Trophoblast cell (in vitro differentiated cells and primary cell): Measurements from ENCODE around the gene DLX3.

Source experiments
- DNase-seq, 2 donors: peaks; one replicate each; pipeline ENCODE4 v3.0.0-alpha.2; 2016
- H2AFZ ChIP-seq: 2 replicates; pipeline ENCODE4 v1.6.1; 2013; ENCODE audit warnings: low read length, moderate library complexity, mild to moderate bottlenecking; ENCODE audit not compliant: insufficient read depth, poor library complexity
- H2AK5ac ChIP-seq: 2 replicates; pipeline ENCODE4 v1.6.1; 2013; ENCODE audit warnings: mild to moderate bottlenecking, low read length
- H2BK120ac ChIP-seq: 2 replicates; pipeline ENCODE4 v1.6.1; 2013; ENCODE audit warnings: low read length, mild to moderate bottlenecking, moderate library complexity; ENCODE audit not compliant: insufficient read depth, poor library complexity
- H2BK12ac ChIP-seq: 2 replicates; pipeline ENCODE4 v1.6.1; 2013; ENCODE audit warnings: mild to moderate bottlenecking, low read length, moderate library complexity
- H2BK5ac ChIP-seq: 2 replicates; pipeline ENCODE4 v1.6.1; 2013; ENCODE audit warnings: low read length, low read depth, moderate library complexity, mild to moderate bottlenecking; ENCODE audit not compliant: poor library complexity
- H3K14ac ChIP-seq: 2 replicates; pipeline ENCODE4 v1.6.1; 2013; ENCODE audit warnings: mild to moderate bottlenecking, low read length
- H3K18ac ChIP-seq: 2 replicates; pipeline ENCODE4 v1.6.1; 2013; ENCODE audit warnings: mild to moderate bottlenecking, low read length
- H3K23ac ChIP-seq: 2 replicates; pipeline ENCODE4 v1.6.1; 2013; ENCODE audit warnings: low read length
- H3K27ac ChIP-seq: 2 replicates; pipeline ENCODE4 v1.5.1; 2013; ENCODE audit warnings: low read depth, mild to moderate bottlenecking, inconsistent platforms, low read length, moderate library complexity
- H3K27me3 ChIP-seq: 2 replicates; pipeline ENCODE4 v1.6.1; 2013; ENCODE audit warnings: inconsistent platforms, mild to moderate bottlenecking, low read length, moderate library complexity; ENCODE audit not compliant: insufficient read depth
- H3K36me3 ChIP-seq, 2 experiments: 1 replicate in 1 of 2; 2 replicates in 1 of 2; pipeline ENCODE4 v1.6.1; 2013; ENCODE audit warnings: low read length in 2 of 2, mild to moderate bottlenecking in 2 of 2, moderate library complexity in 1 of 2; ENCODE audit not compliant: insufficient read depth in 2 of 2, control insufficient read depth in 1 of 2
- H3K4ac ChIP-seq: 2 replicates; pipeline ENCODE4 v1.6.1; 2013; ENCODE audit warnings: low read depth, mild to moderate bottlenecking, low read length, moderate library complexity
- H3K4me1 ChIP-seq, 2 experiments: 1 replicate in 1 of 2; 2 replicates in 1 of 2; pipeline ENCODE4 v1.6.1; 2013; ENCODE audit warnings: low read length in 2 of 2, mild to moderate bottlenecking in 2 of 2, moderate library complexity in 1 of 2; ENCODE audit not compliant: insufficient read depth in 2 of 2, control insufficient read depth in 1 of 2
- H3K4me2 ChIP-seq: 2 replicates; pipeline ENCODE4 v1.6.1; 2013; ENCODE audit warnings: inconsistent platforms, mild to moderate bottlenecking, low read length, moderate library complexity
- H3K4me3 ChIP-seq: 2 replicates; pipeline ENCODE4 v1.5.1; 2013; ENCODE audit warnings: mild to moderate bottlenecking, low read depth, low read length, inconsistent platforms
- H3K79me1 ChIP-seq: one replicate; pipeline ENCODE4 v1.6.1; 2013; ENCODE audit warnings: low read length
- H3K79me2 ChIP-seq: 2 replicates; pipeline ENCODE4 v1.6.1; 2013; ENCODE audit warnings: low read length, mild to moderate bottlenecking; ENCODE audit not compliant: control insufficient read depth, insufficient read depth, poor library complexity
- H3K9ac ChIP-seq: 2 replicates; pipeline ENCODE4 v1.6.1; 2013; ENCODE audit warnings: mild to moderate bottlenecking, low read length
- H3K9me3 ChIP-seq: 2 replicates; pipeline ENCODE4 v1.6.1; 2013; ENCODE audit warnings: low read depth, mild to moderate bottlenecking, control low read depth, inconsistent platforms, low read length; ENCODE audit not compliant: insufficient read depth
- H4K12ac ChIP-seq: 2 replicates; pipeline ENCODE4 v1.6.1; 2013; ENCODE audit warnings: low read depth, mild to moderate bottlenecking, low read length, moderate library complexity
- H4K8ac ChIP-seq: 2 replicates; pipeline ENCODE4 v1.6.1; 2013; ENCODE audit warnings: low read depth, mild to moderate bottlenecking, low read length, moderate library complexity
- H4K91ac ChIP-seq: one replicate; pipeline ENCODE4 v1.6.1; 2013; ENCODE audit warnings: low read depth, mild to moderate bottlenecking, low read length, moderate library complexity
- WGBS: extraction: QIAGEN DNeasy Blood & Tissue Kit; methylation state at CpG from one replicate; pipeline ENCODE4 v1.1.7; 2013; ENCODE audit warnings: missing lambda C conversion rate; ENCODE audit not compliant: insufficient read length, insufficient coverage; ENCODE audit errors: extremely low coverage; 5-methylcytosine and 5-hydroxymethylcytosine counted together

DLX3 gene

DNA sequence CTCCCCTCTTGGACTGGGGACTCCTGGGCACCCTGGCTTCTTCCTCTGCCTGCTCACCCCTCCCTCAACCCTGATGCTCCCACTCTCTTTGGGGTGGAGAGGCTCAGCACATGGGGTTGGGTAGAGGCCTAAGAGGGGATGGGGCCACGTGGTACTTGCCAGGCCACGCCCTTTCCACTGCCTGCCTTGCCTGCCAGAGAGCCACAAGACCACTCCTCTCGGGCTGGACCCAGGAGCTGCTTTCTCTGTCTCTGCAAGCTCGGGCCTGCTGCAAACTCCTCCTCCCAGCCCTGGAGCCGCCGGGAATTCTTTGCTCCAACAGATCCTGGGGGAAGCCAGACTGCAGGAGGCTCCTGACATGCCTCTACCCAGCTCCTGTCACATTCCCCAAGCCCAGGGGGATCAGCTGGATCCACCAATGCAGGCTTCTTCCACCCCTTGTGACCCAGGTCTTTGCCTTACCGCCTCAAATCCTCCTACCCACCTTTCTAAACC, 14.3 kb downstream of the DLX3 start:
- no peak overlapping the region for H2BK5ac ChIP-seq
- WGBS: no CpG with 5 or more reads among the region's 7 CpGs
- H3K18ac ChIP-seq: no peak overlapping the region
- H2BK12ac ChIP-seq: no peak overlapping the region
- H4K12ac ChIP-seq: no peak overlapping the region
- H2AFZ ChIP-seq: no peak overlapping the region
- H3K79me1 ChIP-seq: peaks cover 2% of the 10 kb centered on the region
- no peaks in the 10 kb centered on the region for H3K79me2 ChIP-seq
- peaks cover 19 to 22% of the 10 kb centered on the region in 2 experiments for H3K4me1 ChIP-seq
- H3K4me2 ChIP-seq: no peak overlapping the region
- H3K36me3 ChIP-seq: no peaks in the 10 kb centered on the region
- H3K4me3 ChIP-seq: no peak overlapping the region
- H3K4ac ChIP-seq: no peak overlapping the region
- H2AK5ac ChIP-seq: no peak overlapping the region
- H3K9ac ChIP-seq: no peak overlapping the region
- no peak overlapping the region for H4K91ac ChIP-seq
- DNase-seq: no peak
- H3K27ac ChIP-seq: peak overlapping the region; percentile 20
- H2BK120ac ChIP-seq: no peak overlapping the region
- H3K27me3 ChIP-seq: no peaks in the 10 kb centered on the region
- no peak overlapping the region for H4K8ac ChIP-seq
- peaks cover 5% of the 10 kb centered on the region for H3K9me3 ChIP-seq
- H3K14ac ChIP-seq: no peak overlapping the region
- no peak overlapping the region for H3K23ac ChIP-seq

DNA sequence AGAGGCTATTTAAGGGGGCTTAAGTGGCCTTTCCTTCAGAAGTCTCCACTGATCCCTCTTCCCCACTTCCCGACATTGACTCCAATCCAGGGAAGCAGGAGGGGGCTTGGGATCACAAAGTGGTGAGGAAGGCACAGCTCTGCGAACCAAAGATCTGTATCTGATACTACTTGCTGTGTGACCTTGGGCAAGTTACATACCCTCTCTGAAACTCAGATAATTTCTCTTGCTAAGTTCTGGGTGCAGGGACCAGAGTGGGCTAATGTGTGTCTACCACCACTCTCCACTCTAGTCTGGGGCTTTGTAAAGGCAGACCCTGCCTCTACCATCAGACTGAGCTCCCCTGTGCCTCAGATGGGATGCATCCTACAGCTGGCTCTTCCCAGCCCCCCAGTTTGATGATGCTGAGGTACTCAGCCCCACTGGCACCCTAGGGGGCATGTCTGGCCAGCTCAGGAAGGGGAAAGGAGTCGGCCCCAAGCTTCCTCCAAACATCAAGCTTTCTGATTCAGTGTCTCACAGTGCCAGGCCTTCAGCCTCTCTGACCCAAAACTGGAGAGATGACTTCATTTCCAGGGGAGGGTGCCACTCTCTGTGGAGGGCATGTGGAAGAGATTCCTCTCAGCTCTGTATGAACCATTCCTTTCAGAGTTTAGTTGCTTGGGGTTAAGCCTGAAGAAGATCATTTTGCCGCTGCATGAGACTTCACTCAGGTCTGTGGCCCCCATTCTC, 15.1 kb downstream of the DLX3 start:
- Histone ChIP-seq H4K91ac (no peak overlapping the region), H3K18ac (no peak overlapping the region), H3K14ac (no peak overlapping the region), H2BK12ac (no peak overlapping the region), H4K12ac (no peak overlapping the region), H3K4me1 (peaks cover 28 to 30% of the 10 kb centered on the region in 2 experiments), H3K79me2 (no peaks in the 10 kb centered on the region), H3K27ac (no peak overlapping the region), H3K9ac (no peak overlapping the region), H3K4me3 (no peak overlapping the region), H3K23ac (no peak overlapping the region), H3K36me3 (no peaks in the 10 kb centered on the region), H3K9me3 (peaks cover 5% of the 10 kb centered on the region), H2AK5ac (no peak overlapping the region), H2BK5ac (no peak overlapping the region), H2AFZ (no peak overlapping the region), H2BK120ac (no peak overlapping the region), H3K4me2 (no peak overlapping the region), H3K27me3 (no peaks in the 10 kb centered on the region), H4K8ac (no peak overlapping the region), H3K4ac (no peak overlapping the region), H3K79me1 (peaks cover 3% of the 10 kb centered on the region)
- WGBS: no CpG with 5 or more reads among the region's 4 CpGs
- no peak for DNase-seq

DNA sequence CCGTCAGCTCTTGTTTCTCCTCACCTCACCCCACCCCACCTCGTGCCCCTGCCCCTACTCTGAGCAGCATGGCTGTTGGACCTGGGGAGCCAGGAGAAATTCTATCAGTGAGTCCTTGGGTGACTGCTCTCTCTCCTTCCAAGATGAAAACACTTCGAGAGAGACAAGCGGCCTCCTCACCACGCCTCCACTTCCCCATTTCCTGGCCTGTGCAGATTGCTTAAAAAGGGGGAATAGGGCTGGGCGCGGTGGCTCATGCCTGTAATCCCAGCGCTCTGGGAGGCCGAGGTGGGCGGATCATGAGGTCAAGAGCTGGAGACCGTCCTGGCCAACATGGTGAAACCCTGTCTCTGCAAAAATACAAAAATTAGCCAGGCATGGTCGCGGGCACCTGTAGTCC, 16.5 kb downstream of the DLX3 start:
- Histone ChIP-seq H2BK120ac (no peak overlapping the region), H3K23ac (no peak overlapping the region), H3K9me3 (peaks cover 3% of the 10 kb centered on the region), H3K4me1 (peaks cover 27 to 30% of the 10 kb centered on the region in 2 experiments), H2BK5ac (no peak overlapping the region), H3K4me3 (no peak overlapping the region), H2BK12ac (no peak overlapping the region), H4K91ac (no peak overlapping the region), H2AK5ac (no peak overlapping the region), H2AFZ (no peak overlapping the region), H3K36me3 (no peaks in the 10 kb centered on the region), H3K27me3 (peaks cover 4% of the 10 kb centered on the region), H4K12ac (no peak overlapping the region), H3K4ac (no peak overlapping the region), H3K27ac (no peak overlapping the region), H3K79me2 (no peaks in the 10 kb centered on the region), H3K14ac (no peak overlapping the region), H3K79me1 (peaks cover 3% of the 10 kb centered on the region), H4K8ac (no peak overlapping the region), H3K4me2 (no peak overlapping the region), H3K18ac (no peak overlapping the region), H3K9ac (no peak overlapping the region)
- no peak for DNase-seq
- WGBS: no CpG with 5 or more reads among the region's 13 CpGs

DNA sequence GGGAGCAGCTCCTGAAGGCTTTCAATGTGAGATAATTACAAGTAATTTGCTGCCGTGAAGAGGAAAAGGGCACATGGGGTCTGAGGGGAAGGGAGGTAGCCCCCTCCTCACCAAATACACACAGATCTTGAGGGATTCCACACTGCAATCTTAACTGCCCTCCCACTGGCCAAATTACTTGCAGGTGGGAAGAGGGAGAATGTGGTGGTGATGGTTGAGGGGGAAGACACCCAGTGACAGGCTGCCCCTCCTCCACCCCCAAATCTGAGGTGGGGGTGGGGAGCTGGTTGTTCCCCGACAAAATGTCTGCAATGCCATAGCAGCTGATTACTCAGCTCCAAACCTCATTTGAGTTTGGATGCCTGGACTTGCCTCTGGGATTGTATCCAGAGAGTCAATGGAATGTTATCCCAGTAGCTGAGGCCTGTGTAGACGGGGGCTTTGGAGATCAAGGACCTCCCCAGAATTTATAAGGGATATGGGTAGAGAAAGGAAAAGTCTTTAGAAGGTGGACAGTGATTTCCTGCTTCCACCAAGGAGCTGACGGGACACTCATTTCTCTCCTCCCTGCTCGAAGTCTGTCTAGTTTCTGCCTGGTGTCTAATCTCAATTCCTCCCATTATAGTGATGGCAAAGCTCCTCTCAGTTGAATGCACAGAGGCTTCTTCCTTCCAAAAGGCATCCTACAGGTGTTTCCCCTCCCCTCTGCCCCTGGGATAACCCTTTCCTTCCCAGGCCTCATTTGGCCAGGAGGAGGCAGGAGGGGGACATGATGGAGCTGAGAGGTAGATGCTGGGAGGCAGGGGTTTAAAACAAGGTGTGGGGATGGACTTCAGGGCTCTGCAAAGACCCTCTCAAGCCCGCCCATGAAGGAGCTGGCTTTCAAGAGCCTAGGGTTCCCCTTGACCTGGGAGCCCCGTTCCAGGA, 17.3 kb downstream of the DLX3 start:
- no peaks in the 10 kb centered on the region for H3K79me2 ChIP-seq

More for the DNA sequence above, 17.3 kb downstream of the DLX3 start:
- Histone ChIP-seq H3K9me3 (peaks cover 3% of the 10 kb centered on the region), H3K4me3 (no peak overlapping the region), H3K4ac (no peak overlapping the region), H3K9ac (no peak overlapping the region), H3K27ac (no peak overlapping the region), H2BK5ac (no peak overlapping the region), H2BK120ac (no peak overlapping the region), H4K8ac (no peak overlapping the region), H4K12ac (no peak overlapping the region), H2AFZ (no peak overlapping the region), H3K36me3 (no peaks in the 10 kb centered on the region), H3K4me1 (peaks cover 34 to 38% of the 10 kb centered on the region in 2 experiments), H3K14ac (no peak overlapping the region), H2AK5ac (no peak overlapping the region), H3K18ac (no peak overlapping the region), H2BK12ac (no peak overlapping the region), H3K4me2 (no peak overlapping the region), H3K27me3 (peaks cover 12% of the 10 kb centered on the region), H4K91ac (no peak overlapping the region), H3K79me1 (peaks cover 6% of the 10 kb centered on the region), H3K23ac (no peak overlapping the region)
- DNase-seq: no peak
- WGBS: no CpG with 5 or more reads among the region's 7 CpGs
